ENCODE measurements around the gene ZMAT5.

DNA sequence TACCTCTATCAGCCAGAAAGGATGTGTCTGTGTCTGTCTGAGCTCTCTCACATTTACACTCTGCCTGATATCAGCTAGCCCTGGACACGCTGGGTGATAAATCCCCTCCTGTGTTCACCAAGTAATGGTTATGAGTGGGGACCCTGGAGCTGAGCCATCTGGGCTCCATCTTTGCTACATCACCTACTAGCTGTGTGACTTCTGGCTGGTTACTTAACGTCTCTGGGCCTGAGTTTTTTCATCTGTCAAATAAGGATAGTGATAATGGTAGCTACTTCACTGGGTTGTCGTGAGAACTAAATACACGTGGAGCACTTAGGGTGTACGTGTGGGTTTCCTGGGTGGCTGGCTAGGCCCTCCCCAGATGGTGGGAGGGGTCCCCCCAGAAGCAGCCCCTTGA lies 23.3 kb upstream of the ZMAT5 start:
- no peak for TF ChIP-seq ZNF274 (IDR thresholded peaks at IDR 0.05; ENCODE audit: low read depth, low read length)
- TF ChIP-seq CEBPB (IDR thresholded peaks at IDR 0.05; ENCODE audit: low read depth), result no peak
- no peak for TF ChIP-seq POLR2A (IDR thresholded peaks at IDR 0.05; ENCODE audit: borderline replicate concordance, extremely low read depth, insufficient read depth, insufficient read length)
- TF ChIP-seq MAX (IDR thresholded peaks at IDR 0.05), result no peak
- TF ChIP-seq ATF3 (IDR thresholded peaks at IDR 0.05), result no peak
- TF ChIP-seq CBX3 (IDR thresholded peaks at IDR 0.05; ENCODE audit: low read depth), result no peak
- TF ChIP-seq, protein P1, sequence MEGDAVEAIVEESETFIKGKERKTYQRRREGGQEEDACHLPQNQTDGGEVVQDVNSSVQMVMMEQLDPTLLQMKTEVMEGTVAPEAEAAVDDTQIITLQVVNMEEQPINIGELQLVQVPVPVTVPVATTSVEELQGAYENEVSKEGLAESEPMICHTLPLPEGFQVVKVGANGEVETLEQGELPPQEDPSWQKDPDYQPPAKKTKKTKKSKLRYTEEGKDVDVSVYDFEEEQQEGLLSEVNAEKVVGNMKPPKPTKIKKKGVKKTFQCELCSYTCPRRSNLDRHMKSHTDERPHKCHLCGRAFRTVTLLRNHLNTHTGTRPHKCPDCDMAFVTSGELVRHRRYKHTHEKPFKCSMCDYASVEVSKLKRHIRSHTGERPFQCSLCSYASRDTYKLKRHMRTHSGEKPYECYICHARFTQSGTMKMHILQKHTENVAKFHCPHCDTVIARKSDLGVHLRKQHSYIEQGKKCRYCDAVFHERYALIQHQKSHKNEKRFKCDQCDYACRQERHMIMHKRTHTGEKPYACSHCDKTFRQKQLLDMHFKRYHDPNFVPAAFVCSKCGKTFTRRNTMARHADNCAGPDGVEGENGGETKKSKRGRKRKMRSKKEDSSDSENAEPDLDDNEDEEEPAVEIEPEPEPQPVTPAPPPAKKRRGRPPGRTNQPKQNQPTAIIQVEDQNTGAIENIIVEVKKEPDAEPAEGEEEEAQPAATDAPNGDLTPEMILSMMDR (IDR thresholded peaks at IDR 0.05 in 2 of 3, conservative IDR thresholded peaks at IDR 0.05 in 1 of 3; ENCODE audit: borderline replicate concordance in 1 of 3, insufficient read depth in 1 of 3, low read depth in 2 of 3, low read length in 2 of 3), result no peak
- TF ChIP-seq EZH2phosphoT487 (IDR thresholded peaks at IDR 0.05; ENCODE audit: borderline replicate concordance), result no peak
- no peak for TF ChIP-seq JUND (IDR thresholded peaks at IDR 0.05)
- TF ChIP-seq EGR1 (IDR thresholded peaks at IDR 0.05; ENCODE audit: low read depth), result no peak
- TF ChIP-seq EZH2 (IDR thresholded peaks at IDR 0.05), result no peak
- TF ChIP-seq SIN3A (IDR thresholded peaks at IDR 0.05; ENCODE audit: low read depth), result no peak
- TF ChIP-seq, protein P2, sequence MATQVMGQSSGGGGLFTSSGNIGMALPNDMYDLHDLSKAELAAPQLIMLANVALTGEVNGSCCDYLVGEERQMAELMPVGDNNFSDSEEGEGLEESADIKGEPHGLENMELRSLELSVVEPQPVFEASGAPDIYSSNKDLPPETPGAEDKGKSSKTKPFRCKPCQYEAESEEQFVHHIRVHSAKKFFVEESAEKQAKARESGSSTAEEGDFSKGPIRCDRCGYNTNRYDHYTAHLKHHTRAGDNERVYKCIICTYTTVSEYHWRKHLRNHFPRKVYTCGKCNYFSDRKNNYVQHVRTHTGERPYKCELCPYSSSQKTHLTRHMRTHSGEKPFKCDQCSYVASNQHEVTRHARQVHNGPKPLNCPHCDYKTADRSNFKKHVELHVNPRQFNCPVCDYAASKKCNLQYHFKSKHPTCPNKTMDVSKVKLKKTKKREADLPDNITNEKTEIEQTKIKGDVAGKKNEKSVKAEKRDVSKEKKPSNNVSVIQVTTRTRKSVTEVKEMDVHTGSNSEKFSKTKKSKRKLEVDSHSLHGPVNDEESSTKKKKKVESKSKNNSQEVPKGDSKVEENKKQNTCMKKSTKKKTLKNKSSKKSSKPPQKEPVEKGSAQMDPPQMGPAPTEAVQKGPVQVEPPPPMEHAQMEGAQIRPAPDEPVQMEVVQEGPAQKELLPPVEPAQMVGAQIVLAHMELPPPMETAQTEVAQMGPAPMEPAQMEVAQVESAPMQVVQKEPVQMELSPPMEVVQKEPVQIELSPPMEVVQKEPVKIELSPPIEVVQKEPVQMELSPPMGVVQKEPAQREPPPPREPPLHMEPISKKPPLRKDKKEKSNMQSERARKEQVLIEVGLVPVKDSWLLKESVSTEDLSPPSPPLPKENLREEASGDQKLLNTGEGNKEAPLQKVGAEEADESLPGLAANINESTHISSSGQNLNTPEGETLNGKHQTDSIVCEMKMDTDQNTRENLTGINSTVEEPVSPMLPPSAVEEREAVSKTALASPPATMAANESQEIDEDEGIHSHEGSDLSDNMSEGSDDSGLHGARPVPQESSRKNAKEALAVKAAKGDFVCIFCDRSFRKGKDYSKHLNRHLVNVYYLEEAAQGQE (IDR thresholded peaks at IDR 0.05; ENCODE audit: low read depth), result no peak
